GM12878 (cell line): ENCODE measurements around the gene SNRPA. TPM values are rescaled to one million over a fixed set of nuclear protein-coding genes. Genes with fewer than 3 reads are reported as not detected.

Experiments used
- ATAC-seq: fragments of 200-7000 bp; cut with Tn5 transposase; 3 replicates; pipeline ENCODE4 v1.9.1; 2020; ENCODE audit warnings: mild to moderate bottlenecking, moderate library complexity
- BruUV-seq: library from RNA; stranded (reverse); fragments of 400-500 nt; replicated peaks from 2 replicates; lab custom pipeline; 2021; lab: Mats Ljungman, UMichigan
- CTCF ChIA-PET: fragments of 300-600 bp; sonication (Branson Sonifier 250); formaldehyde crosslinking; extraction: SDS; loops from one replicate; lab custom pipeline; 2021; ENCODE audit warnings: inconsistent platforms; lab: Yijun Ruan, JAX
- POLR2A ChIA-PET: fragments of 350-600 bp; formaldehyde crosslinking; extraction: SDS; loops from one replicate; lab custom pipeline; 2021; ENCODE audit warnings: inconsistent platforms; lab: Charles Lee
- RAD21 ChIA-PET: fragments of 300-600 bp; sonication (Branson Sonifier 250); formaldehyde crosslinking; loops from one replicate; lab custom pipeline; 2023; ENCODE audit warnings: antibody characterized with exemption; ENCODE audit not compliant: unreplicated experiment; lab: Charles Lee
- SMC1A ChIA-PET: fragments of 300-600 bp; sonication (Branson Sonifier 250); formaldehyde crosslinking; loops from one replicate; lab custom pipeline; 2023; ENCODE audit not compliant: unreplicated experiment, uncharacterized antibody; lab: Charles Lee
- DNase-seq: peaks from one replicate; pipeline ENCODE4 v3.0.0-alpha.2; 2011; ENCODE audit warnings: low read depth, low spot score
- FAIRE-seq: peaks from 3 replicates; lab custom pipeline; 2011; peaks lifted over from hg19 to GRCh38; lab: Jason Lieb, UNC
- H2AFZ ChIP-seq: 2 replicates; pipeline ENCODE4 v1.6.0; 2011; ENCODE audit warnings: low read depth, low read length, control low read depth; ENCODE audit not compliant: control insufficient read depth
- H3K27ac ChIP-seq: 2 replicates; pipeline ENCODE4 v1.5.1; 2011; ENCODE audit warnings: control low read depth; ENCODE audit not compliant: control insufficient read depth, insufficient read depth
- H3K27me3 ChIP-seq, 2 experiments: replicated peaks in 1 of 2; 2 replicates each; pipeline versions ENCODE4 v1.6.0 to v1.6.1; 2011; ENCODE audit warnings: low read length in 1 of 2; ENCODE audit not compliant: control insufficient read depth in 2 of 2, insufficient read depth in 2 of 2
- H3K36me3 ChIP-seq, 2 experiments: 2 replicates each; pipeline ENCODE4 v1.5.1; 2011; ENCODE audit warnings: low read length in 1 of 2; ENCODE audit not compliant: control insufficient read depth in 2 of 2, insufficient read depth in 2 of 2
- H3K4me1 ChIP-seq: 2 replicates; pipeline ENCODE4 v1.6.1; 2011; ENCODE audit warnings: mild to moderate bottlenecking, low read length, moderate library complexity, mixed read lengths; ENCODE audit not compliant: control insufficient read depth, insufficient read depth
- H3K4me2 ChIP-seq: 2 replicates; pipeline ENCODE4 v1.6.0; 2011; ENCODE audit warnings: control low read depth; ENCODE audit not compliant: control insufficient read depth, insufficient read depth
- H3K4me3 ChIP-seq: fragments of 200-600 bp; sonication (generic); 2 replicates; pipeline ENCODE4 v1.5.1; 2016
- H3K79me2 ChIP-seq: 2 replicates; pipeline ENCODE4 v1.6.0; 2011; ENCODE audit warnings: low read length; ENCODE audit not compliant: control insufficient read depth, insufficient read depth
- H3K9ac ChIP-seq: 2 replicates; pipeline ENCODE4 v1.8.0; 2011; ENCODE audit warnings: low read length, control low read depth, mixed read lengths; ENCODE audit not compliant: control insufficient read depth, insufficient read depth
- H3K9me3 ChIP-seq: replicated peaks from 3 replicates; pipeline ENCODE4 v1.5.1; 2011; ENCODE audit warnings: mild to moderate bottlenecking, low read length; ENCODE audit not compliant: control insufficient read depth, insufficient read depth
- H4K20me1 ChIP-seq: 2 replicates; pipeline ENCODE4 v1.6.0; 2011; ENCODE audit not compliant: control insufficient read depth, insufficient read depth
- BCL11A ChIP-seq: IDR thresholded peaks from 2 replicates; pipeline ENCODE4 v1.6.1; 2011; ENCODE audit warnings: low read depth, low read length
- GATAD2B ChIP-seq: fragments of 450-650 bp; conservative IDR thresholded peaks from 2 replicates; pipeline ENCODE4 v1.6.1; 2017; ENCODE audit warnings: low read depth, mild to moderate bottlenecking, moderate library complexity
- HDGF ChIP-seq: fragments of 450-650 bp; IDR thresholded peaks from 2 replicates; pipeline ENCODE4 v1.6.1; 2016; ENCODE audit warnings: antibody characterized with exemption
- IKZF2 ChIP-seq, 2 experiments: fragments of 450-650 bp; IDR thresholded peaks; 2 replicates each; pipeline ENCODE4 v1.6.1; 2017; ENCODE audit warnings: mild to moderate bottlenecking in 2 of 2, moderate library complexity in 2 of 2
- MTA2 ChIP-seq: fragments of 450-650 bp; IDR thresholded peaks from 2 replicates; pipeline ENCODE4 v1.6.1; 2016; ENCODE audit warnings: low read depth, mild to moderate bottlenecking, moderate library complexity
- ZNF384 ChIP-seq: IDR thresholded peaks from 2 replicates; pipeline ENCODE4 v1.6.1; 2012; ENCODE audit warnings: low read depth, mild to moderate bottlenecking, low read length, improper control_type of control experiment, borderline replicate concordance
- WGBS: methylation state at CpG from one replicate; pipeline ENCODE4 v1.1.6; 2016; ENCODE audit warnings: low lambda C conversion rate; ENCODE audit not compliant: insufficient replicate concordance, insufficient coverage; ENCODE audit errors: missing lambda C conversion rate; 5-methylcytosine and 5-hydroxymethylcytosine counted together
- in situ Hi-C: fragments of 300-500 bp; cut with MboI; formaldehyde crosslinking; loops from 9 replicates; pipeline ENCODE4 v1.14.3; 2018; ENCODE audit warnings: mixed read lengths
- intact Hi-C: fragments of 100-400 bp; cut with micrococcal nuclease; formaldehyde crosslinking; loops from one replicate; pipeline ENCODE4 v1.14.2; 2022; ENCODE audit not compliant: unreplicated experiment
- polyA plus RNA-seq, 11 experiments: library from polyadenylated mRNA; depleted of rRNA in 4 of 11; unstranded in 6 of 11; stranded (reverse) in 5 of 11; fragments of >200 nt; fragmentation: Nextera tagmentation in 4 of 11; fragmentation: Illumina TruSeq in 1 of 11; extraction: Ambion mirVana in 4 of 11; extraction: Trizol in 1 of 11; gene quantifications; 1 replicate in 1 of 11; 2 replicates in 10 of 11; pipeline versions ENCODE4 v1.2.1 to v1.2.3, GENCODE V29; 2011 to 2016; ENCODE audit warnings: inconsistent platforms in 2 of 11, missing spikeins in 2 of 11, low read depth in 1 of 11
- total RNA-seq, 4 experiments: library from RNA; depleted of rRNA in 3 of 4; stranded (reverse); fragments of >200 nt in 3 of 4; fragmentation: Illumina TruSeq in 1 of 4; extraction: Trizol in 1 of 4; gene quantifications; 2 replicates each; pipeline versions ENCODE4 v1.2.1 to v1.2.3, GENCODE V29; 2013 to 2021

SNRPA gene
- total and polyA plus RNA-seq, 10 of the 15 experiments (the other 5 are each of a cell fraction or from before 2014, with no cell fraction given): 14.8 to 299 (median 202) TPM

DNA sequence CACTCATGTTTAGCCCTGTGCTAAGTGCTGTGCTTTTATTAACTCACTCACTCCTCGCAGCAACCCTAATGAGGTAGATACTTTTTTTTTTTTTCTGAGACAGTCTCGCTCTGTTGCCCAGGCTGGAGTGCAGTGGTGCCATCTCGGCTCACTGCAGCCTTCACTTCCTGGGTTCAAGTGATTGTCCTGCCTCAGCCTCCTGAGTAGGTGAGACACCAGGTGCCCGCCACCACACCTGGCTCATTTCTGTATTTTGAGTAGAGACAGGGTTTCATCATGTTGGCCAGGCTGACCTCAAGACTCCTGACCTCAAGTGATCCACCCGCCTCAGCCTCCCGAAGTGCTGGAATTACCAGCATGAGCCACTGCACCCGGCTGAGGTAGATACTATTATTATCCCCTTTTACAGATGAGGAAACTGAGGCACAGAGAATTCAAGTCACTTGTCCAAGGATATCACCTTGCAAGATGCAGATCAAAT is 31.5 kb upstream of the SNRPA start:
- in situ Hi-C loops (no loop called here), intact Hi-C loops (no loop called here)
- Histone ChIP-seq H3K9ac (peak overlapping the region; percentile 91), H4K20me1 (no peaks in the 10 kb centered on the region), H2AFZ (peak overlapping the region; percentile 62; the same call in 1 of the 2 replicates), H3K4me3 (peak overlapping the region; percentile 60), H3K27ac (peak overlapping the region; percentile 70), H3K79me2 (peaks cover 40% of the 10 kb centered on the region), H3K36me3 (no peaks in the 10 kb centered on the region; a peak in 1 of 4 replicates), H3K4me2 (peak overlapping the region; percentile 97), H3K9me3 (no peaks in the 10 kb centered on the region), H3K27me3 (no peaks in the 10 kb centered on the region), H3K4me1 (peaks cover 18% of the 10 kb centered on the region)
- peak; percentile 4 for ATAC-seq
- no TSS peak for BruUV-seq
- CTCF ChIA-PET: interaction anchor here (1.1 to 1.3 kb wide), 5 partner anchors 8 to 87 kb away, joined by 3 to 8 read pairs (median 5); no protein-coding TSS in a partner anchor
- POLR2A ChIA-PET: interaction anchor here (1.0 to 5.1 kb wide), 4 partner anchors 29 to 59 kb away, joined by 3 to 37 read pairs (median 20); partner anchors contain the start of genes ACTMAP, NUMBL, RAB4B and SNRPA
- SMC1A ChIA-PET: interaction anchor here (1.2 to 1.5 kb wide), 3 partner anchors 33 to 79 kb away, joined by 4 to 12 read pairs (median 5); partner anchors contain the start of genes EGLN2 and RAB4B
- RAD21 ChIA-PET: interaction anchor here (0.7 to 1.4 kb wide), 5 partner anchors 31 to 59 kb away, joined by 3 to 6 read pairs (median 5); partner anchors contain the start of genes ACTMAP, RAB4B and SNRPA
- WGBS: 9% methylated on average over 7 of the region's 7 CpGs
- FAIRE-seq: no peak
- TF ChIP-seq GATAD2B (0 out of 2 replicates have a peak, but pooled peaks have one; percentile 32), IKZF2 (IDR thresholded peaks at IDR 0.05) (0 out of 4 replicates have a peak, but pooled peaks of 1 of the 2 experiments have one; percentile 2), MTA2 (0 out of 2 replicates have a peak, but pooled peaks have one; percentile 38), BCL11A (no peak), ZNF384 (peak; percentile 63), HDGF (peak; percentile 29; the same call in 1 of the 2 replicates)
- DNase-seq: peak; percentile 15
